Fibroblast of pulmonary artery (primary cell): ENCODE results near the gene ANKRD13C.

Experiments
- DNase-seq: peaks from one replicate; pipeline ENCODE4 v3.0.0-alpha.2; 2010; ENCODE audit warnings: low read depth
- H3K4me3 ChIP-seq: replicated peaks from 2 replicates; pipeline ENCODE4 v1.5.1; 2011; ENCODE audit warnings: low read depth, mild to moderate bottlenecking, control low read depth, low read length, moderate library complexity
- CTCF ChIP-seq: IDR thresholded peaks from 2 replicates; pipeline ENCODE4 v1.5.1; 2011; ENCODE audit warnings: mild to moderate bottlenecking, control low read depth, low read length, inconsistent platforms; ENCODE audit errors: missing control alignments

Gene ANKRD13C

GRCh38 chr1:70265946-70266345 lies 88.6 kb downstream of the ANKRD13C start:
- no peak for DNase-seq
- no peak for TF ChIP-seq CTCF
- H3K4me3 ChIP-seq, result no peak overlapping the region

- no peak for DNase-seq
- no peak for TF ChIP-seq CTCF
- no peak overlapping the region for H3K4me3 ChIP-seq
These were observed 89.7 kb downstream of the ANKRD13C start for GRCh38 chr1:70264839-70265238.

GRCh38 chr1:70256664-70257063 lies 97.9 kb downstream of the ANKRD13C start:
- no peak for DNase-seq
- H3K4me3 ChIP-seq, result no peak overlapping the region
- no peak for TF ChIP-seq CTCF

- no peak for DNase-seq
- no peak for TF ChIP-seq CTCF
These were observed 105.8 kb downstream of the ANKRD13C start for GRCh38 chr1:70248729-70249128.

DNA sequence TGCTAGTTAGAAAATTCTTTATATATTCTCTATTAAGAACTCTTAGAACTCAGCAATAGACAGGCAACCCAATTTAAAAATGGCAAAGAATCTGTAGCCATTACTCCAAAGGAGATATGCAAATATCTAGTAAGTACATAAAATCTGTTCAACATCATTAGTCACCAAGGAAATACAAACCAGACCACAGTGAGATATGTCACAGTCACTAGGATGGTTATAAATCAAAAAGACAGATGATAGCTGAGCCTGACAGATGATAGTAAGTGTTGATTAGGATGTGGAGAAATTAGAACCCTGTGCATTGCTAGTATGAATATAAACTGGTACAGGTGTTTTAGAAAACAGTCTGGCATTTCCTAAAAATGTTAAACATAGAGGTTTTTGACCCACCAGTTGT lies 106.8 kb downstream of the ANKRD13C start:
- no peak for TF ChIP-seq CTCF
- DNase-seq, result no peak
- no peak overlapping the region for H3K4me3 ChIP-seq

More at GRCh38 chr1:70248729-70249128, 105.8 kb downstream of the ANKRD13C start:
- no peak overlapping the region for H3K4me3 ChIP-seq

DNA sequence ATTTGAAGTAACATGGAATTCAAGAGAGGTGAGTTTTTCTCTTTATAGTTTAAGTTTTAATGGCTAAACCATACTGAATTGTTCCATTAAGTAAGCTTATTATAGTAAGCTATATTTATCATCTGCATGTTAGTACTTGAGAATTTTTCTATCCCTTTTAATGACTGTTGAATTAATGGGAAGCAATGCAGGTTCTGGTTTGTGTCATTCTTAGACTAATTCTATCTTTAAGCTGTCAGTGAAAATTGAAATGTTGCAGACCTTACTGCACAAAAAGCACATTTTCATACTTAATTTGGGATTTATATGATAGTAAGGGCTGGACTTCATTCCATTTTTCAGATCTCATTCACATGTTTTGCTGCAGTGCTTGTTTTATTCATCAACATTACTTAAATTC lies 107.4 kb downstream of the ANKRD13C start:
- H3K4me3 ChIP-seq, result no peak overlapping the region
- no peak for TF ChIP-seq CTCF
- DNase-seq, result no peak

DNA sequence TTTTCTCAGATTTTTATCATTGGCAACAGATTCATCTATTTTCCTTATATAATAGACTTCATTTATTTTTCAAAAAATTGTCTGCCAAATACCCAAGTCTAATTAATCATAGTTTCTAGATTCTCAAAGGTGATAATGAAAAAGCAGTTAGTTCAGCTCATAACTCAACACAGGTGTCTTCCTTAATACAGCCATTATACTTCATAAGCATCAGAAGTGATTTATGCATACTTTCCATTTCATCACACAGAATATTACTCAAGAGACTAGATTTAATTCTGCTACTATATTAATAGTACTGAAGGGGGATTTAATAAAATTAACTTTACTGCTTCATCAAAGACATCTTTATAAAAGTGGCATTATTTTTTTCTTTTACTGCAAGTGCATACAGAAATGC lies 114.6 kb downstream of the ANKRD13C start:
- no peak overlapping the region for H3K4me3 ChIP-seq
- TF ChIP-seq CTCF, result no peak
- DNase-seq, result no peak
